Psoas muscle (tissue), 8 donors: Measurements from ENCODE around the gene PTEN. TPM values are rescaled to one million over a fixed set of nuclear protein-coding genes. Genes with fewer than 3 reads are reported as not detected.

Experiments
- ATAC-seq, 4 donors: fragments of 200-7000 bp; cut with Tn5 transposase; one replicate each; pipeline ENCODE4 v1.9.1; 2020; ENCODE audit warnings: moderate library complexity in 3 of 4, mild to moderate bottlenecking in 2 of 4
- DNase-seq, 2 donors: peaks; one replicate each; pipeline ENCODE4 v3.0.0-alpha.2; 2020
- H3K27ac ChIP-seq: fragments of 200-600 bp; one replicate; pipeline ENCODE4 v1.8.0; 2022
- H3K27me3 ChIP-seq, 3 donors: fragments of 200-600 bp in 1 of 3; one replicate each; pipeline versions ENCODE4 v1.6.1 to v1.8.0; 2013 to 2022; ENCODE audit warnings: low read length in 2 of 3, mild to moderate bottlenecking in 2 of 3, moderate library complexity in 1 of 3; ENCODE audit not compliant: insufficient read depth in 3 of 3
- H3K36me3 ChIP-seq, 2 donors: fragments of 200-600 bp in 1 of 2; one replicate each; pipeline versions ENCODE4 v1.6.1 to v1.8.0; 2013 to 2022; ENCODE audit warnings: low read depth in 1 of 2, mild to moderate bottlenecking in 1 of 2, moderate library complexity in 1 of 2; ENCODE audit not compliant: insufficient read depth in 1 of 2
- H3K4me1 ChIP-seq: fragments of 200-600 bp; one replicate; pipeline ENCODE4 v1.8.0; 2022
- H3K4me3 ChIP-seq: fragments of 200-600 bp; one replicate; pipeline ENCODE4 v1.8.0; 2022; ENCODE audit warnings: mild to moderate bottlenecking
- H3K9me3 ChIP-seq: fragments of 200-600 bp; one replicate; pipeline ENCODE4 v1.8.0; 2022
- CTCF ChIP-seq: fragments of 200-600 bp; IDR thresholded peaks from one replicate; pipeline ENCODE4 v1.8.0; 2022; ENCODE audit warnings: antibody characterized with exemption
- WGBS, 3 donors: extraction: QIAGEN DNeasy Blood & Tissue Kit; methylation state at CpG; one replicate each; pipeline versions ENCODE4 v1.1.6 to v1.1.7; 2013; 5-methylcytosine and 5-hydroxymethylcytosine counted together
- intact Hi-C, 2 donors: fragments of 100-400 bp; cut with DNase I; formaldehyde crosslinking; loops; one replicate each; pipeline versions ENCODE4 v1.11.0 to v1.14.2; 2022
- polyA plus RNA-seq, 3 donors: library from polyadenylated mRNA; stranded (reverse); fragments of 200-250 nt; gene quantifications; one replicate each; pipeline ENCODE4 v1.2.3, GENCODE V29; 2013
- total RNA-seq, 4 donors: library from RNA; stranded (reverse); fragmentation: NEBNext Ultra II Directional in 2 of 4; extraction: Animal tissue kit (Norgen Biotek cat#: 25700) in 2 of 4; gene quantifications; one replicate each; pipeline versions ENCODE4 v1.2.1 to v1.2.4, GENCODE V29; 2021 to 2023
- donor health status: healthy with polysubstance abuse.
- donor health status: DM: no; HTN: no; CAD: no; lungs with moderate emphysema.
- donor health status: Bipolar disorder and iron deficiency.
- donor health status: healthy.
- donor health status: DM: yes; HTN: yes; CAD: no.
- donor health status: DM: no; HTN: no; CAD: no.
- donor health status: DM: no; HTN: no; CAD: no.
- donor health status: DM: yes; HTN: yes; CAD: no.

Gene PTEN
- total and polyA plus RNA-seq, 7 donors = 13.7 to 51.9 (median 29.8) TPM

DNA sequence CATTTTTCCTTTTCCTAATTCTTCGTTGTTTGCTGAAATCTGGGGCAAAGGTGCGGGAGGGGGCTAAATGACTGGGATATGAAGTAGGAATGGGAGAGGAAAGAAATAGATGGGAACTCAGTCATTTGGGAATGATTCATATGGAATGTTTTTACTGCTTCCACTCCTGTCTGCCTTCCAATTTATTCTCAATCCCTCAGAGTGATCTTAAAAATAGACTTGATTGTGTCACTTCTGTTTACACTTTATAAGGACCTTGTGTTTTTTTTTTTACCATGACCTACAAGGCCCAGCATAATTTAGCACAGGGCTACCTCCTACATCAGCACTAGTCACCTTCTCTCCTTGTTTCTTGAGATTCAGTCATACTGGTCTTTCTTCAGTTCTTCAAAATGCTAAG, 97.9 kb downstream of the PTEN start:
- Histone ChIP-seq H3K36me3 (peaks cover 0 to 55% of the 10 kb centered on the region in 2 donors), H3K4me1 (peaks cover 11% of the 10 kb centered on the region), H3K27ac (peak overlapping the region; percentile 70), H3K9me3 (no peaks in the 10 kb centered on the region), H3K27me3 (no peaks in the 10 kb centered on the region), H3K4me3 (no peak overlapping the region)
- no peak for TF ChIP-seq CTCF
- ATAC-seq = peak; percentile 83 to 92 (median 85)
- 45 to 65% (median 45%) methylated on average over 2 of the region's 2 CpGs for WGBS, 3 donors
- no peak for DNase-seq
- intact Hi-C loops = no loop called here

GRCh38 chr10:87966459-87966858, 103.0 kb downstream of the PTEN start:
- H3K36me3 ChIP-seq = peaks cover 0 to 39% of the 10 kb centered on the region in 2 donors

DNA sequence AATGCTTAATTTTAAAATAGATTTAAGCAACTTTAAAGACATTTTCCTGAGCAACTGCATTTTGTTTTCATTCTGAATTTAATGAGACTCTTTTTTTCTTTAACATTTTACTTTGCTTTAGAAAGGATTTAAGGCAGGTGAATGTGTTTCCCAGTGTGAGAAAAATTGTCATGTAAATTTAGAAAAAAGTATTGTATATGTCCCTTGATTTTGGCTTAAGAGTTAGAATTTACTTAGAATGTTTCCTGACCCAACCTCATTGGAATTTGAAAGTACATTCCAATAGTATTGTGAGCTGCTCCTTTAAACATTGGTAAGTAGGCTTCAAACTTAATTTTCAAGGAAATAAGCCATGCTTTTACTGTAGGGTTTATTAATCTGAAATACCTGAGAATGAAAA, 110.2 kb downstream of the PTEN start:
- no peaks in the 10 kb centered on the region for H3K9me3 ChIP-seq

More at GRCh38 chr10:87966459-87966858, 103.0 kb downstream of the PTEN start:
- ATAC-seq (no peak), DNase-seq (no peak)
- Histone ChIP-seq H3K4me3 (no peak overlapping the region), H3K27me3 (no peaks in the 10 kb centered on the region), H3K27ac (no peak overlapping the region), H3K4me1 (peaks cover 4% of the 10 kb centered on the region), H3K9me3 (no peaks in the 10 kb centered on the region)
- no peak for TF ChIP-seq CTCF
- intact Hi-C loops = no loop called here
- 60 to 64% (median 63%) methylated on average over 2 of the region's 2 CpGs for WGBS, 3 donors

DNA sequence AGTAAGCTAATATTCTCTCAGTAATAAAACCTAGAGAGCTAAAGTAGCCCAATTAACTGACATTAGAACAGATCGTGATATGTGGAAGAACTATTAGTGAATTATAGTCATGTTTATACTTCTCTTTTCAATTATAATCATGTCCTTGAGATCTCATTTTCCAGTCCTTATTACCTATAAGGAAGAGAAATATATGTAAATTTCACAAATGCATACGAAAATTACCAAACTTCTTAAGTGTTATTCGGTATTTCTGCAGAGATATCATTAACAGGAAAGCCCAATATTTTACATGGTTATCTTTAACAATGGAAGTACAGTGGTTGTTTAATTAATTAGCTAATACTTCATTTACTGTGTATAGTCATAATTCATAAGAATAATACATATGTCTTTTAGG, 110.7 kb downstream of the PTEN start:
- ATAC-seq (no peak), DNase-seq (no peak)
- 69 to 80% (median 78%) methylated on average over 3 of the region's 3 CpGs for WGBS, 3 donors
- no peaks in the 10 kb centered on the region for H3K27me3 ChIP-seq
- TF ChIP-seq CTCF = no peak
- no peak overlapping the region for H3K27ac ChIP-seq
- intact Hi-C loops = no loop called here
- no peaks in the 10 kb centered on the region for H3K4me1 ChIP-seq
- no peak overlapping the region for H3K4me3 ChIP-seq
- H3K36me3 ChIP-seq = no peaks in the 10 kb centered on the region
- H3K9me3 ChIP-seq = no peaks in the 10 kb centered on the region

More for the DNA sequence above, 110.2 kb downstream of the PTEN start:
- DNase-seq (no peak), ATAC-seq (no peak)
- no peak for TF ChIP-seq CTCF
- Histone ChIP-seq H3K36me3 (no peaks in the 10 kb centered on the region), H3K4me3 (no peak overlapping the region), H3K27me3 (no peaks in the 10 kb centered on the region), H3K27ac (no peak overlapping the region), H3K4me1 (no peaks in the 10 kb centered on the region)
- intact Hi-C loops = no loop called here

GRCh38 chr10:87974769-87975168, 111.3 kb downstream of the PTEN start:
- ATAC-seq (no peak), DNase-seq (no peak)
- Histone ChIP-seq H3K36me3 (no peaks in the 10 kb centered on the region), H3K9me3 (no peaks in the 10 kb centered on the region), H3K27ac (no peak overlapping the region), H3K4me1 (no peaks in the 10 kb centered on the region), H3K4me3 (no peak overlapping the region), H3K27me3 (no peaks in the 10 kb centered on the region)
- 82 to 89% (median 85%) methylated on average over 1 of the region's 1 CpG for WGBS, 3 donors
- intact Hi-C loops = no loop called here
- no peak for TF ChIP-seq CTCF
